Trophoblast cell (in vitro differentiated cells and primary cell): ENCODE measurements around the gene RBPJ.

Source experiments
- DNase-seq, 2 donors: peaks; one replicate each; pipeline ENCODE4 v3.0.0-alpha.2; 2016
- H2AFZ ChIP-seq: 2 replicates; pipeline ENCODE4 v1.6.1; 2013; ENCODE audit warnings: low read length, moderate library complexity, mild to moderate bottlenecking; ENCODE audit not compliant: insufficient read depth, poor library complexity
- H2AK5ac ChIP-seq: 2 replicates; pipeline ENCODE4 v1.6.1; 2013; ENCODE audit warnings: mild to moderate bottlenecking, low read length
- H2BK120ac ChIP-seq: 2 replicates; pipeline ENCODE4 v1.6.1; 2013; ENCODE audit warnings: low read length, mild to moderate bottlenecking, moderate library complexity; ENCODE audit not compliant: insufficient read depth, poor library complexity
- H2BK12ac ChIP-seq: 2 replicates; pipeline ENCODE4 v1.6.1; 2013; ENCODE audit warnings: mild to moderate bottlenecking, low read length, moderate library complexity
- H2BK5ac ChIP-seq: 2 replicates; pipeline ENCODE4 v1.6.1; 2013; ENCODE audit warnings: low read length, low read depth, moderate library complexity, mild to moderate bottlenecking; ENCODE audit not compliant: poor library complexity
- H3K14ac ChIP-seq: 2 replicates; pipeline ENCODE4 v1.6.1; 2013; ENCODE audit warnings: mild to moderate bottlenecking, low read length
- H3K18ac ChIP-seq: 2 replicates; pipeline ENCODE4 v1.6.1; 2013; ENCODE audit warnings: mild to moderate bottlenecking, low read length
- H3K23ac ChIP-seq: 2 replicates; pipeline ENCODE4 v1.6.1; 2013; ENCODE audit warnings: low read length
- H3K27ac ChIP-seq: 2 replicates; pipeline ENCODE4 v1.5.1; 2013; ENCODE audit warnings: low read depth, mild to moderate bottlenecking, inconsistent platforms, low read length, moderate library complexity
- H3K27me3 ChIP-seq: 2 replicates; pipeline ENCODE4 v1.6.1; 2013; ENCODE audit warnings: inconsistent platforms, mild to moderate bottlenecking, low read length, moderate library complexity; ENCODE audit not compliant: insufficient read depth
- H3K36me3 ChIP-seq, 2 experiments: 1 replicate in 1 of 2; 2 replicates in 1 of 2; pipeline ENCODE4 v1.6.1; 2013; ENCODE audit warnings: low read length in 2 of 2, mild to moderate bottlenecking in 2 of 2, moderate library complexity in 1 of 2; ENCODE audit not compliant: insufficient read depth in 2 of 2, control insufficient read depth in 1 of 2
- H3K4ac ChIP-seq: 2 replicates; pipeline ENCODE4 v1.6.1; 2013; ENCODE audit warnings: low read depth, mild to moderate bottlenecking, low read length, moderate library complexity
- H3K4me1 ChIP-seq, 2 experiments: 1 replicate in 1 of 2; 2 replicates in 1 of 2; pipeline ENCODE4 v1.6.1; 2013; ENCODE audit warnings: low read length in 2 of 2, mild to moderate bottlenecking in 2 of 2, moderate library complexity in 1 of 2; ENCODE audit not compliant: insufficient read depth in 2 of 2, control insufficient read depth in 1 of 2
- H3K4me2 ChIP-seq: 2 replicates; pipeline ENCODE4 v1.6.1; 2013; ENCODE audit warnings: inconsistent platforms, mild to moderate bottlenecking, low read length, moderate library complexity
- H3K4me3 ChIP-seq: 2 replicates; pipeline ENCODE4 v1.5.1; 2013; ENCODE audit warnings: mild to moderate bottlenecking, low read depth, low read length, inconsistent platforms
- H3K79me1 ChIP-seq: one replicate; pipeline ENCODE4 v1.6.1; 2013; ENCODE audit warnings: low read length
- H3K79me2 ChIP-seq: 2 replicates; pipeline ENCODE4 v1.6.1; 2013; ENCODE audit warnings: low read length, mild to moderate bottlenecking; ENCODE audit not compliant: control insufficient read depth, insufficient read depth, poor library complexity
- H3K9ac ChIP-seq: 2 replicates; pipeline ENCODE4 v1.6.1; 2013; ENCODE audit warnings: mild to moderate bottlenecking, low read length
- H3K9me3 ChIP-seq: 2 replicates; pipeline ENCODE4 v1.6.1; 2013; ENCODE audit warnings: low read depth, mild to moderate bottlenecking, control low read depth, inconsistent platforms, low read length; ENCODE audit not compliant: insufficient read depth
- H4K12ac ChIP-seq: 2 replicates; pipeline ENCODE4 v1.6.1; 2013; ENCODE audit warnings: low read depth, mild to moderate bottlenecking, low read length, moderate library complexity
- H4K8ac ChIP-seq: 2 replicates; pipeline ENCODE4 v1.6.1; 2013; ENCODE audit warnings: low read depth, mild to moderate bottlenecking, low read length, moderate library complexity
- H4K91ac ChIP-seq: one replicate; pipeline ENCODE4 v1.6.1; 2013; ENCODE audit warnings: low read depth, mild to moderate bottlenecking, low read length, moderate library complexity
- WGBS: extraction: QIAGEN DNeasy Blood & Tissue Kit; methylation state at CpG from one replicate; pipeline ENCODE4 v1.1.7; 2013; ENCODE audit warnings: missing lambda C conversion rate; ENCODE audit not compliant: insufficient read length, insufficient coverage; ENCODE audit errors: extremely low coverage; 5-methylcytosine and 5-hydroxymethylcytosine counted together

RBPJ gene

DNA sequence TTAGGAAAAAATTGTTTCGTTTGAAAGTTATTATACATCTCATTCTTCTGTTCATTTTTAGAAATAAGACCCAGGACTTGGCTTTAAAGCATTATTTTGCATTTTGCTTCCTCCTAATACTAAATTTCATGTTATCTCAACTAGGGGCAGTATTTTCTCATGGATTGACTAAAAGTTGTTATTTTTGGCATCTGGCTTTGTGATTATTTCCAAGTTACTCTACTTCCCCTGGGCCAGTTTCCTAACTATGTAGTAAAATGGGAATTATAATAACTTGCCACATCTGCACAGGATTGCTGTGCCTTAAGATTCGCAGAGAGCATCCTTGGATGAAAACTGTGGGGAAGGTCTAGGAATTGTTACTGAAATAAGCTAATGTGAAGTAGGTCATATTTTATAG, 3.0 kb downstream of the RBPJ start:
- Histone ChIP-seq H4K12ac (no peak overlapping the region), H3K79me1 (peaks cover 16% of the 10 kb centered on the region), H3K18ac (no peak overlapping the region), H2AK5ac (no peak overlapping the region), H3K9ac (no peak overlapping the region), H2BK5ac (no peak overlapping the region), H2BK12ac (no peak overlapping the region), H3K4me1 (peaks cover 0 to 4% of the 10 kb centered on the region in 2 experiments), H3K14ac (no peak overlapping the region), H3K23ac (no peak overlapping the region), H3K36me3 (no peaks in the 10 kb centered on the region), H3K27ac (no peak overlapping the region), H2BK120ac (no peak overlapping the region), H3K27me3 (no peaks in the 10 kb centered on the region), H3K9me3 (no peaks in the 10 kb centered on the region), H2AFZ (no peak overlapping the region), H3K79me2 (peaks cover 21% of the 10 kb centered on the region), H3K4me2 (no peak overlapping the region), H3K4ac (peak overlapping the region; percentile 27), H4K8ac (no peak overlapping the region), H3K4me3 (no peak overlapping the region), H4K91ac (no peak overlapping the region)
- no peak for DNase-seq
- WGBS: no CpG with 5 or more reads among the region's 2 CpGs

DNA sequence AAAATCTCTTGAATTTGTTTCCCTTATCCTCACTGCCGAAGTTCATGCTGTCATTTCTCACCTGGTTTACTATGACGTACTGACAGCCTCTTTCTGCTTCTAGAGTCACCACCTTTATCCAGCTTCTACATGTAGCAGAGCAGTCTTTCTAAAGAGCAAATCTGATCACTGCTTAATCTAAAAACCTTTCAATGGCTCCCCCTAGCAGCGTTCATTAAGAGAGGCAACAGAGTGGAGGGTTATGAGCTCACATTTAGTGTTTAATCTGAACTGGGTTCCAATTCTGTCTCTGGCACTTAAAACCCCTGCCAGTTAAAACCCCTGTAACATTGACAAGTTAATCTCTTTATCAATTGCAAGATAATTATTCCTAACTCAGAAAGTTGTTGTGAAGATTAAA, 4.4 kb downstream of the RBPJ start:
- H3K36me3 ChIP-seq: no peaks in the 10 kb centered on the region
- H3K9me3 ChIP-seq: no peaks in the 10 kb centered on the region
- H3K14ac ChIP-seq: no peak overlapping the region
- no peak overlapping the region for H4K91ac ChIP-seq
- H2AFZ ChIP-seq: no peak overlapping the region
- DNase-seq: peak in 1 of 2 donors; percentile 30
- H4K8ac ChIP-seq: no peak overlapping the region
- WGBS: no CpG with 5 or more reads among the region's 3 CpGs
- H3K4ac ChIP-seq: no peak overlapping the region
- H3K4me2 ChIP-seq: no peak overlapping the region
- no peak overlapping the region for H3K18ac ChIP-seq
- H3K27ac ChIP-seq: no peak overlapping the region
- H3K79me2 ChIP-seq: peaks cover 16% of the 10 kb centered on the region
- no peak overlapping the region for H3K4me3 ChIP-seq
- H4K12ac ChIP-seq: no peak overlapping the region
- H3K4me1 ChIP-seq: peaks cover 0 to 4% of the 10 kb centered on the region in 2 experiments
- no peak overlapping the region for H2BK5ac ChIP-seq
- no peak overlapping the region for H3K9ac ChIP-seq
- no peak overlapping the region for H2BK12ac ChIP-seq
- peaks cover 8% of the 10 kb centered on the region for H3K79me1 ChIP-seq
- H3K23ac ChIP-seq: no peak overlapping the region
- no peak overlapping the region for H2BK120ac ChIP-seq
- H3K27me3 ChIP-seq: no peaks in the 10 kb centered on the region
- H2AK5ac ChIP-seq: no peak overlapping the region

DNA sequence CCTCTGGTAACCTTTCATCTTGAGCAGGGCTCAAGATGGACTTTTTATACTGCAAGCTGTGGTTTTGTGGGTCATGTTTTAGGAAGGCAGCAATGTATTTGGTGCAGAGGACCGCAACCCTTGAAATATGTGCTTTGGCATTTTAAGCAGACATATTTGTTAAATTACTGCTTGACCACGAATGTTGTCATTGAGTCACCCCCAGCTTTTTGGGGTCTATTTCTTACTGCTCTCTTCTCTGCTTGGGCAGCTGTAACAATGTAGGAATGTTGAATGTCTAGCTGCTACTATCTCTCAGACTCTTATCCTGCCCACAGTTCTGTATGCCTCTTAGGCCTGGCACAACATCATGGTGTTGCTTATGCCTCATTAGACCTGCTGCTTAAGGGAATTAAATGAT, 6.0 kb downstream of the RBPJ start:
- no peak overlapping the region for H2BK120ac ChIP-seq
- no peak overlapping the region for H3K4me3 ChIP-seq
- no CpG with 5 or more reads among the region's 2 CpGs for WGBS
- no peak overlapping the region for H2AK5ac ChIP-seq
- H3K9ac ChIP-seq: no peak overlapping the region
- no peak overlapping the region for H4K8ac ChIP-seq
- no peak overlapping the region for H2BK5ac ChIP-seq
- H3K23ac ChIP-seq: no peak overlapping the region
- H3K4ac ChIP-seq: peak overlapping the region; percentile 84
- peaks cover 16% of the 10 kb centered on the region for H3K79me2 ChIP-seq
- no peak overlapping the region for H3K14ac ChIP-seq
- DNase-seq: no peak
- no peaks in the 10 kb centered on the region for H3K9me3 ChIP-seq
- H3K36me3 ChIP-seq: no peaks in the 10 kb centered on the region
- no peak overlapping the region for H2AFZ ChIP-seq
- no peak overlapping the region for H3K18ac ChIP-seq
- H2BK12ac ChIP-seq: no peak overlapping the region
- H3K79me1 ChIP-seq: no peaks in the 10 kb centered on the region
- no peak overlapping the region for H4K91ac ChIP-seq
- no peak overlapping the region for H3K27ac ChIP-seq
- H3K27me3 ChIP-seq: no peaks in the 10 kb centered on the region
- H3K4me1 ChIP-seq: peaks cover 2 to 7% of the 10 kb centered on the region in 2 experiments
- H3K4me2 ChIP-seq: no peak overlapping the region
- no peak overlapping the region for H4K12ac ChIP-seq

DNA sequence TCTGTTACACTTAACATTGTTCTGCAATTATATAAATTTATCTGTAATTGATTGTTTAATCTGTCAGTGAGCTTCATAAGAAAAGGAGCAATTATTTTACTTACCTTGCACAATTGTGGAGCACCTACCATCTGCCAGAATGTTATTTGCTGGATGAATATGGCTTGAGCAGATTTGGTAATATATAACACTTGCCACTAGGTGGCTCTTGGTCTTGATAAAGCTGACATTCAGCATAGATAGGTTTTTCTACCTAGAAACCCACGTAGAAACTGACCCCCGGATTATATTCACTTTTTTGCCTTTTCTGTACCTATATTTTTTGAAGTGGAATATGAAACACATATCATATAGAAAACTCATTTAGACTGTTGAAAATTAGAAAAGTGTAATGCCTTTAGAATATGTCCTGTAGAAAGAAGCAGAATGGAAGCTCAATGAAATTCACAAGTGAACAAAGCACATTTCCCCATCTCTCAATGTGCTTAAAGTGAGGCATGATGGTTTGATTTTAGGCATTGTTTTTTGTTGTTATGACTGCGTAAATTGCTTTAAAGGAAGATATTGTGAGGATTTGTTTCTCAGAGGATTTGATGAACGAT, 9.5 kb downstream of the RBPJ start:
- Histone ChIP-seq H3K4ac (no peak overlapping the region), H3K4me2 (no peak overlapping the region), H2BK120ac (no peak overlapping the region), H3K9ac (no peak overlapping the region), H4K12ac (no peak overlapping the region), H3K27me3 (no peaks in the 10 kb centered on the region), H3K18ac (no peak overlapping the region), H3K9me3 (no peaks in the 10 kb centered on the region), H3K4me1 (peaks cover 2 to 5% of the 10 kb centered on the region in 2 experiments), H4K91ac (no peak overlapping the region), H3K79me2 (peaks cover 22% of the 10 kb centered on the region), H3K14ac (no peak overlapping the region), H3K27ac (no peak overlapping the region), H2BK12ac (no peak overlapping the region), H3K23ac (no peak overlapping the region), H3K79me1 (no peaks in the 10 kb centered on the region), H2AK5ac (no peak overlapping the region), H3K36me3 (no peaks in the 10 kb centered on the region), H3K4me3 (no peak overlapping the region), H2AFZ (no peak overlapping the region), H4K8ac (no peak overlapping the region), H2BK5ac (no peak overlapping the region)
- WGBS: 100% methylated on average over 2 of the region's 4 CpGs
- peak in 1 of 2 donors; percentile 84 for DNase-seq
